Colonic mucosa (tissue), 4 donors: ENCODE results near the gene NUDT19. TPM values are rescaled to one million over a fixed set of nuclear protein-coding genes. Genes with fewer than 3 reads are reported as not detected.
"Not testable (repeated sequence)": the region's sequence is repeated elsewhere in the genome, so short reads cannot be mapped to it uniquely, and the experiment has no call there.

Source experiments
- DNase-seq: peaks from one replicate; pipeline ENCODE4 v3.0.0-alpha.2; 2020
- H3K27ac ChIP-seq: fragments of 200-600 bp; one replicate; pipeline ENCODE4 v1.8.0; 2021
- H3K27me3 ChIP-seq: fragments of 200-600 bp; one replicate; pipeline ENCODE4 v1.8.0; 2021
- H3K36me3 ChIP-seq: fragments of 200-600 bp; one replicate; pipeline ENCODE4 v1.8.0; 2021
- H3K4me1 ChIP-seq: fragments of 200-600 bp; one replicate; pipeline ENCODE4 v1.8.0; 2021; ENCODE audit warnings: mild to moderate bottlenecking
- H3K4me3 ChIP-seq: fragments of 200-600 bp; one replicate; pipeline ENCODE4 v1.8.0; 2021
- H3K9ac ChIP-seq, 2 donors: one replicate each; pipeline ENCODE4 v1.7.0; 2013; ENCODE audit warnings: control low read depth in 2 of 2, low read depth in 2 of 2, low read length in 2 of 2
- H3K9me3 ChIP-seq: fragments of 200-600 bp; one replicate; pipeline ENCODE4 v1.8.0; 2021
- CTCF ChIP-seq: fragments of 200-600 bp; IDR thresholded peaks from one replicate; pipeline ENCODE4 v1.8.0; 2022; ENCODE audit warnings: antibody characterized with exemption, mild to moderate bottlenecking
- intact Hi-C: fragments of 100-400 bp; cut with DNase I; formaldehyde crosslinking; loops from one replicate; pipeline ENCODE4 v1.14.1; 2022
- total RNA-seq, 2 donors: library from RNA; stranded (reverse); fragmentation: NEBNext Ultra II Directional in 1 of 2; extraction: Animal tissue kit (Norgen Biotek cat#: 25700) in 1 of 2; gene quantifications; one replicate each; pipeline ENCODE4 v1.2.1, GENCODE V29; 2021
- donor health status: healthy.
- donor health status: DM: no; HTN: no; CAD: no.
- donor health status: DM: no; HTN: no; CAD: no.

The NUDT19 gene
- total RNA-seq, 2 donors from 2014 or later: 19.3 to 25.1 TPM

DNA sequence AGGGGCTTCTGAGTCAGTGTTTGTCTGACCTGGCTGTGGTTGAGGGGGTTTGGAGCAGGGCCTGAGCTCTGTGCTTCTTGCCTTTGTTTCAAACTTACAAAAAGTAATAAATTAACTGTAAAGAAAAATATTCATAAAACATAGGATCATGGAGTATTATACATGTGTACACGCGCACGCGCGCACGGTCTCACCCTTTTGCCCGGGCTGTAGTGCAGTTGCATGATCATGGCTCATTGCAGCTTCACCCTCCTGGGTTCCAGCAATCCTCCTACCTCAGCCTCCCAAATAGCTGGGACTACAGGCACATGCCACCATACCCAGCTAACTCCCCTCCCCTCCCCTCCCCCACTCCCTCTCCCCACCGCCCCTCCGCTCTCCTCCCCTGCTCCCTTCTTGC lies 51.4 kb downstream of the NUDT19 start:
- Histone ChIP-seq H3K27ac (no peak overlapping the region), H3K9me3 (no peaks in the 10 kb centered on the region), H3K9ac (no peak overlapping the region), H3K36me3 (no peaks in the 10 kb centered on the region), H3K27me3 (no peaks in the 10 kb centered on the region), H3K4me3 (no peak overlapping the region), H3K4me1 (no peaks in the 10 kb centered on the region)
- TF ChIP-seq CTCF: no peak
- intact Hi-C loops: no loop called here
- no peak for DNase-seq

GRCh38 chr19:32743447-32743846 lies 51.8 kb downstream of the NUDT19 start:
- Histone ChIP-seq H3K4me1 (no peaks in the 10 kb centered on the region), H3K9me3 (no peaks in the 10 kb centered on the region), H3K27ac (no peak overlapping the region), H3K9ac (no peak overlapping the region), H3K27me3 (no peaks in the 10 kb centered on the region), H3K4me3 (no peak overlapping the region), H3K36me3 (no peaks in the 10 kb centered on the region)
- TF ChIP-seq CTCF: no peak
- DNase-seq: no peak
- intact Hi-C loops: no loop called here

- no peaks in the 10 kb centered on the region for H3K9me3 ChIP-seq
- no peak for DNase-seq
- no peak overlapping the region for H3K4me3 ChIP-seq
- H3K27me3 ChIP-seq: no peaks in the 10 kb centered on the region
- H3K27ac ChIP-seq: no peak overlapping the region
- no peak overlapping the region for H3K9ac ChIP-seq
- TF ChIP-seq CTCF: no peak
- intact Hi-C loops: no loop called here
- H3K36me3 ChIP-seq: no peaks in the 10 kb centered on the region
- H3K4me1 ChIP-seq: no peaks in the 10 kb centered on the region
Measured at GRCh38 chr19:32744555-32745325, 53.1 kb downstream of the NUDT19 start.

DNA sequence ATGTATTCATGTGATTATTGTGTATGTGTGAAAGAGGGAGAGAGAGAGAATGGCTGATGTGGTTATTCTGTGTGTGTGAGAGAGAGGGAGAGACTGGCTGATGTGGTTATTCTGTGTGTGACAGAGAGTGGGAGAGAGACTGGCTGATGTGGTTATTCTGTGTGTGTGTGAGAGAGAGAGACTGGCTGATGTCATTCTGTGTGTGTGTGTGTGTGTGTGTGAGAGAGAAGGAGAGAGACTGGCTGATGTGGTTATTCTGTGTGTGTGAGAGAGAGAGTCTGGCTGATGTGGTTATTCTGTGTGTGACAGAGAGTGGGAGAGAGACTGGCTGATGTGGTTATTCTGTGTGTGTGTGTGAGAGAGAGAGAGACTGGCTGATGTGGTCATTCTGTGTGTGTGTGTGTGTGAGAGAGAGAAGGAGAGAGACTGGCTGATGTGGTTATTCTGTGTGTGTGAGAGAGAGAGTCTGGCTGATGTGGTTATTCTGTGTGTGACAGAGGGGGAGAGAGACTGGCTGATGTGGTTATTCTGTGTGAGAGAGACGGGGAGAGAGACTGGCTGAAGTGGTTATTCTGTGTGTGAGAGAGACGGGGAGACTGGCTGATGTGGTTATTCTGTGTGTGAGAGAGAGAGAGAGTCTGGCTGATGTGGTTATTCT lies 54.1 kb downstream of the NUDT19 start:
- H3K4me1 ChIP-seq, H3K36me3 ChIP-seq, H3K9me3 ChIP-seq, DNase-seq, H3K9ac ChIP-seq, intact Hi-C loops, H3K27me3 ChIP-seq, H3K27ac ChIP-seq, H3K4me3 ChIP-seq: not testable (repeated sequence)

DNA sequence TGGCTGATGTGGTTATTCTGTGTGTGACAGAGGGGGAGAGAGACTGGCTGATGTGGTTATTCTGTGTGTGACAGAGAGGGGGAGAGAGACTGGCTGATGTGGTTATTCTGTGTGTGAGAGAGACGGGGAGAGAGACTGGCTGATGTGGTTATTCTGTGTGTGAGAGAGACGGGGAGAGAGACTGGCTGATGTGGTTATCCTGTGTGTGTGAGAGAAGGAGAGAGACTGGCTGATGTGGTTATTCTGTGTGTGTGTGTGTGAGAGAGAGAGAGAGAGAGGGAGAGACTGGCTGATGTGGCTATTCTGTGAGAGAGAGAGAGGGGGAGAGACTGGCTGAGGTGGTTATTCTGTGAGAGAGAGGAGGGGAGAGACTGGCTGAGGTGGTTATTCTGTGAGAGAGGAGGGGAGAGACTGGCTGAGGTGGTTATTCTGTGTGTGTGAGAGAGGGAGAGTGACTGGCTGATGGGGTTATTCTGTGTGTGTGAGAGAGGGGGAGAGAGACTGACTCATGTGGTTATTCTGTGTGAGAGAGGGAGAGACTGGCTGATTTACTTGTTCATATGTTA lies 55.1 kb downstream of the NUDT19 start:
- H3K4me1 ChIP-seq, DNase-seq, H3K9me3 ChIP-seq, H3K27ac ChIP-seq, H3K4me3 ChIP-seq, H3K27me3 ChIP-seq, intact Hi-C loops, H3K36me3 ChIP-seq, H3K9ac ChIP-seq: not testable (repeated sequence)

DNA sequence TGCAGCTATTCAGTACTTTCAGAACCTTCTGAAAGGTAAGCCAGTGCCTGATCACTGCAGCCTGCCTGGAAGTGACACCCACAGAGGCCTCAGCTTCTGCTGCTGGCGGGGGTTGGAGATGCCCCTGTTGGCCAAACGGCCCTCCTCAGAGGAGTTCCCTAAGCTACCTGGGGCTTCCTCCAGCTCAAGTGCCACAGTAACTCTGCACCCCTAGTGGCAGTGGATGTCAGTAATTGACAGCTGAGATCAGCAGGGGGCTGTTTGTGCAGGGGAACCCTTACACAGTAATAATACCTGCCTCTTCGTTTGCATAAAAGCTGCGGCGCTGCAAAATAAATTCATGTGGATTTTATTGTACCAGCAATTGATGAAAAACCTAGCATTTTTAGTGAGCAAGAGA lies 56.9 kb downstream of the NUDT19 start:
- H3K9me3 ChIP-seq: no peaks in the 10 kb centered on the region
- H3K36me3 ChIP-seq: no peaks in the 10 kb centered on the region
- intact Hi-C loops: no loop called here
- H3K4me3 ChIP-seq: no peak overlapping the region
- H3K27ac ChIP-seq: no peak overlapping the region
- H3K9ac ChIP-seq: no peak overlapping the region
- no peaks in the 10 kb centered on the region for H3K27me3 ChIP-seq
- TF ChIP-seq CTCF: no peak
- DNase-seq: no peak
- no peaks in the 10 kb centered on the region for H3K4me1 ChIP-seq
